Measurements from ENCODE around the gene PDE6C. TPM values are rescaled to one million over a fixed set of nuclear protein-coding genes. Genes with fewer than 3 reads are reported as not detected.
"Not testable (repeated sequence)": the region's sequence is repeated elsewhere in the genome, so short reads cannot be mapped to it uniquely, and the experiment has no call there.

The PDE6C gene
- total RNA-seq, 2 experiments from 2014 or later = not detected

GRCh38 chr10:93667795-93668194, 55.5 kb downstream of the PDE6C start:
- Mint-ChIP-seq H3K4me3 (no peak overlapping the region), H3K9me3 (no peaks in the 10 kb centered on the region), H3K36me3 (peaks cover 18% of the 10 kb centered on the region), H3K27ac (no peak overlapping the region), H3K4me1 (ENCODE audit: low read depth) (no peaks in the 10 kb centered on the region), H3K27me3 (no peaks in the 10 kb centered on the region)
- intact Hi-C loops (cut with micrococcal nuclease) = no loop called here
- CTCF ChIA-PET = no interaction called here
- DNase-seq = no peak
- POLR2A ChIA-PET = no interaction called here

- Mint-ChIP-seq H3K4me1 (ENCODE audit: low read depth) (no peaks in the 10 kb centered on the region), H3K27me3 (no peaks in the 10 kb centered on the region), H3K4me3 (no peak overlapping the region), H3K27ac (no peak overlapping the region), H3K36me3 (peaks cover 21% of the 10 kb centered on the region), H3K9me3 (no peaks in the 10 kb centered on the region)
- ChIA-PET CTCF (interaction anchor here (1.0 kb wide), 1 partner anchor 38 kb away, joined by 3 read pairs; no protein-coding TSS in a partner anchor), POLR2A (no interaction called here)
- intact Hi-C loops (cut with micrococcal nuclease) = no loop called here
- no peak for DNase-seq
Observed at GRCh38 chr10:93670372-93670771, 58.0 kb downstream of the PDE6C start.

GRCh38 chr10:93671042-93671441, 58.7 kb downstream of the PDE6C start:
- Mint-ChIP-seq H3K27ac (no peak overlapping the region), H3K4me3 (no peak overlapping the region), H3K4me1 (ENCODE audit: low read depth) (no peaks in the 10 kb centered on the region), H3K36me3 (peaks cover 24% of the 10 kb centered on the region), H3K9me3 (no peaks in the 10 kb centered on the region), H3K27me3 (no peaks in the 10 kb centered on the region)
- ChIA-PET POLR2A (no interaction called here), CTCF (interaction anchor here (1.0 kb wide), 1 partner anchor 38 kb away, joined by 3 read pairs; no protein-coding TSS in a partner anchor)
- DNase-seq = no peak
- intact Hi-C loops (cut with micrococcal nuclease) = no loop called here

GRCh38 chr10:93672022-93672678, 59.8 kb downstream of the PDE6C start:
- intact Hi-C loops (cut with micrococcal nuclease) = no loop called here
- no peak for DNase-seq
- Mint-ChIP-seq H3K9me3 (no peaks in the 10 kb centered on the region), H3K4me3 (no peak overlapping the region), H3K27me3 (no peaks in the 10 kb centered on the region), H3K27ac (no peak overlapping the region), H3K4me1 (ENCODE audit: low read depth) (no peaks in the 10 kb centered on the region), H3K36me3 (peaks cover 20% of the 10 kb centered on the region)
- ChIA-PET CTCF (no interaction called here), POLR2A (no interaction called here)

GRCh38 chr10:93672890-93673289, 60.6 kb downstream of the PDE6C start:
- ChIA-PET CTCF (no interaction called here), POLR2A (no interaction called here)
- Mint-ChIP-seq H3K36me3 (peaks cover 22% of the 10 kb centered on the region), H3K27me3 (no peaks in the 10 kb centered on the region), H3K27ac (no peak overlapping the region), H3K4me1 (ENCODE audit: low read depth) (no peaks in the 10 kb centered on the region), H3K4me3 (no peak overlapping the region), H3K9me3 (no peaks in the 10 kb centered on the region)
- intact Hi-C loops (cut with micrococcal nuclease) = no loop called here
- DNase-seq = no peak

GRCh38 chr10:93673791-93674190, 61.5 kb downstream of the PDE6C start:
- H3K36me3 Mint-ChIP-seq = peaks cover 21% of the 10 kb centered on the region
- ChIA-PET POLR2A (no interaction called here), CTCF (no interaction called here)
- H3K27me3 Mint-ChIP-seq = no peaks in the 10 kb centered on the region
- no peak for DNase-seq
- intact Hi-C loops (cut with micrococcal nuclease) = no loop called here
- H3K27ac Mint-ChIP-seq = no peak overlapping the region
- H3K4me3 Mint-ChIP-seq = no peak overlapping the region
- H3K4me1 Mint-ChIP-seq (ENCODE audit: low read depth) = no peaks in the 10 kb centered on the region
- H3K9me3 Mint-ChIP-seq = no peaks in the 10 kb centered on the region

GRCh38 chr10:93678386-93678785, 66.0 kb downstream of the PDE6C start:
- POLR2A ChIA-PET = interaction anchor here (1.3 kb wide), 1 partner anchor 24 kb away, joined by 5 read pairs; the partner anchor contains the start of gene FRA10AC1
- H3K4me3 Mint-ChIP-seq = no peak overlapping the region

GRCh38 chr10:93678805-93679587, 66.7 kb downstream of the PDE6C start:
- ChIA-PET POLR2A (interaction anchor here (1.3 to 1.5 kb wide), 2 partner anchors 23 to 24 kb away, joined by 5 read pairs; partner anchors contain the start of gene FRA10AC1), CTCF (interaction anchor here (0.6 to 1.2 kb wide), 3 partner anchors 44 to 308 kb away, joined by 3 read pairs; no protein-coding TSS in a partner anchor)
- no peaks in the 10 kb centered on the region for H3K4me1 Mint-ChIP-seq (ENCODE audit: low read depth)
- no peaks in the 10 kb centered on the region for H3K27me3 Mint-ChIP-seq
- no peaks in the 10 kb centered on the region for H3K9me3 Mint-ChIP-seq
- no peak overlapping the region for H3K4me3 Mint-ChIP-seq
- DNase-seq = no peak
- no peak overlapping the region for H3K27ac Mint-ChIP-seq
- peaks cover 24% of the 10 kb centered on the region for H3K36me3 Mint-ChIP-seq
- intact Hi-C loops (cut with micrococcal nuclease) = no loop called here

More at GRCh38 chr10:93678386-93678785, 66.0 kb downstream of the PDE6C start:
- intact Hi-C loops (cut with micrococcal nuclease) = no loop called here
- no peak for DNase-seq
- Mint-ChIP-seq H3K27ac (no peak overlapping the region), H3K4me1 (ENCODE audit: low read depth) (no peaks in the 10 kb centered on the region), H3K27me3 (no peaks in the 10 kb centered on the region), H3K36me3 (peaks cover 22% of the 10 kb centered on the region), H3K9me3 (no peaks in the 10 kb centered on the region)
- CTCF ChIA-PET = interaction anchor here (0.9 to 1.2 kb wide), 2 partner anchors 43 to 307 kb away, joined by 3 read pairs; no protein-coding TSS in a partner anchor

- POLR2A ChIA-PET = interaction anchor here (1.5 kb wide), 1 partner anchor 22 kb away, joined by 5 read pairs; the partner anchor contains the start of gene FRA10AC1
- H3K27ac Mint-ChIP-seq = no peak overlapping the region
- no peaks in the 10 kb centered on the region for H3K9me3 Mint-ChIP-seq
Observed at GRCh38 chr10:93680412-93681047, 68.2 kb downstream of the PDE6C start.

GRCh38 chr10:93687737-93688136, 75.4 kb downstream of the PDE6C start:
- peaks cover 15% of the 10 kb centered on the region for H3K36me3 Mint-ChIP-seq
- no peak for DNase-seq
- no peak overlapping the region for H3K4me3 Mint-ChIP-seq
- ChIA-PET CTCF (no interaction called here), POLR2A (no interaction called here)
- intact Hi-C loops (cut with micrococcal nuclease) = no loop called here
- peaks cover 2% of the 10 kb centered on the region for H3K4me1 Mint-ChIP-seq (ENCODE audit: low read depth)
- H3K27me3 Mint-ChIP-seq = no peaks in the 10 kb centered on the region
- no peak overlapping the region for H3K27ac Mint-ChIP-seq
- no peaks in the 10 kb centered on the region for H3K9me3 Mint-ChIP-seq

More at GRCh38 chr10:93680412-93681047, 68.2 kb downstream of the PDE6C start:
- Mint-ChIP-seq H3K4me3 (no peak overlapping the region), H3K4me1 (ENCODE audit: low read depth) (peaks cover 2% of the 10 kb centered on the region), H3K27me3 (no peaks in the 10 kb centered on the region), H3K36me3 (peaks cover 19% of the 10 kb centered on the region)
- DNase-seq = no peak
- intact Hi-C loops (cut with micrococcal nuclease) = loop anchor here (5.0 kb wide), 1 partner anchor 128 kb away; no protein-coding TSS in a partner anchor
- CTCF ChIA-PET = interaction anchor here (0.7 to 1.3 kb wide), 9 partner anchors 123 to 304 kb away, joined by 3 to 6 read pairs (median 3); no protein-coding TSS in a partner anchor

- Mint-ChIP-seq H3K4me1 (ENCODE audit: low read depth) (peaks cover 4% of the 10 kb centered on the region), H3K9me3 (no peaks in the 10 kb centered on the region), H3K27ac (no peak overlapping the region), H3K4me3 (no peak overlapping the region), H3K27me3 (no peaks in the 10 kb centered on the region), H3K36me3 (peaks cover 37% of the 10 kb centered on the region)
- intact Hi-C loops (cut with micrococcal nuclease) = no loop called here
- ChIA-PET POLR2A (no interaction called here), CTCF (interaction anchor here (1.1 kb wide), 1 partner anchor 119 kb away, joined by 3 read pairs; no protein-coding TSS in a partner anchor)
- no peak for DNase-seq
Observed at GRCh38 chr10:93695740-93696139, 83.4 kb downstream of the PDE6C start.

- H3K9me3 Mint-ChIP-seq; H3K4me3 Mint-ChIP-seq; intact Hi-C loops (cut with micrococcal nuclease); H3K27me3 Mint-ChIP-seq; H3K4me1 Mint-ChIP-seq (ENCODE audit: low read depth); POLR2A ChIA-PET; DNase-seq; H3K27ac Mint-ChIP-seq: not testable (repeated sequence)
- H3K36me3 Mint-ChIP-seq = peaks cover 34% of the 10 kb centered on the region
- CTCF ChIA-PET = interaction anchor here (1.1 kb wide), 1 partner anchor 320 kb away, joined by 3 read pairs; no protein-coding TSS in a partner anchor
Observed at GRCh38 chr10:93696582-93696981, 84.2 kb downstream of the PDE6C start.

Data from activated CD4-positive, alpha-beta memory T cell treated with anti-CD3 and anti-CD28 coated beads for 36 hours (primary cell).